Nephron progenitor cell (in vitro differentiated cells): ENCODE measurements around the gene TSN.
A peak's percentile ranks its signal among the peaks of the same experiment; 100 is the strongest.

Experiments used
- DNase-seq: peaks from one replicate; pipeline ENCODE4 v3.0.0; 2021
- H3K27ac Mint-ChIP-seq: 2 replicates; pipeline ENCODE4 v1.8.0; 2021; ENCODE audit warnings: mild to moderate bottlenecking, moderate library complexity, mixed read lengths
- H3K27me3 Mint-ChIP-seq: 2 replicates; pipeline ENCODE4 v1.8.0; 2021; ENCODE audit warnings: mild to moderate bottlenecking, low read depth, mixed read lengths; ENCODE audit not compliant: poor library complexity
- H3K36me3 Mint-ChIP-seq: 2 replicates; pipeline ENCODE4 v1.8.0; 2021; ENCODE audit warnings: low read depth, mixed read lengths
- H3K4me1 Mint-ChIP-seq: 2 replicates; pipeline ENCODE4 v1.8.0; 2021; ENCODE audit warnings: mixed read lengths
- H3K4me3 Mint-ChIP-seq: 2 replicates; pipeline ENCODE4 v1.8.0; 2021; ENCODE audit warnings: mild to moderate bottlenecking, moderate library complexity, mixed read lengths
- H3K9me3 Mint-ChIP-seq: 2 replicates; pipeline ENCODE4 v1.8.0; 2021; ENCODE audit warnings: mild to moderate bottlenecking, moderate library complexity, mixed read lengths
- TF ChIP-seq, protein P1 (sequence below): fragments of 200-600 bp; sonication (generic); IDR thresholded peaks from 2 replicates; pipeline ENCODE4 v1.5.0; 2021; ENCODE audit warnings: antibody characterized with exemption

Gene TSN

DNA sequence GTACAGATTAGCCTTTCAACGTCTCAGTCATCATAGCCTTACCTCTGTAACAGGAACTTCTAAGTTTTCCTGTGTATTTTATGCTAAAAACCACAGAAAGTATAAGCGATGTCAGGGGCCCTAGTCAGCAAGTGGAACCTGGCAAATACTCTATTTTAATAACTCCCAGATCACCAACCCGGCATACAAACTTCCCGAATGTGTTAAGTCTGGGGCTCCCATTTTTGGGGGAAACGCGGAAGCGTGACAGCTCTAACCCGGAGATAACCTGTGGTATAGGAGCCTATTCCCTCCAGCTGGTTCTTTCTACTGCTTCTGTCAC lies 19.4 kb upstream of the TSN start:
- Mint-ChIP-seq H3K9me3 (no peaks in the 10 kb centered on the region), H3K4me1 (peaks cover 26% of the 10 kb centered on the region), H3K27ac (peak overlapping the region; percentile 96), H3K36me3 (peaks cover 28% of the 10 kb centered on the region), H3K4me3 (peak overlapping the region; percentile 99), H3K27me3 (peaks cover 25% of the 10 kb centered on the region)
- no peak for DNase-seq
- TF ChIP-seq, protein P1, sequence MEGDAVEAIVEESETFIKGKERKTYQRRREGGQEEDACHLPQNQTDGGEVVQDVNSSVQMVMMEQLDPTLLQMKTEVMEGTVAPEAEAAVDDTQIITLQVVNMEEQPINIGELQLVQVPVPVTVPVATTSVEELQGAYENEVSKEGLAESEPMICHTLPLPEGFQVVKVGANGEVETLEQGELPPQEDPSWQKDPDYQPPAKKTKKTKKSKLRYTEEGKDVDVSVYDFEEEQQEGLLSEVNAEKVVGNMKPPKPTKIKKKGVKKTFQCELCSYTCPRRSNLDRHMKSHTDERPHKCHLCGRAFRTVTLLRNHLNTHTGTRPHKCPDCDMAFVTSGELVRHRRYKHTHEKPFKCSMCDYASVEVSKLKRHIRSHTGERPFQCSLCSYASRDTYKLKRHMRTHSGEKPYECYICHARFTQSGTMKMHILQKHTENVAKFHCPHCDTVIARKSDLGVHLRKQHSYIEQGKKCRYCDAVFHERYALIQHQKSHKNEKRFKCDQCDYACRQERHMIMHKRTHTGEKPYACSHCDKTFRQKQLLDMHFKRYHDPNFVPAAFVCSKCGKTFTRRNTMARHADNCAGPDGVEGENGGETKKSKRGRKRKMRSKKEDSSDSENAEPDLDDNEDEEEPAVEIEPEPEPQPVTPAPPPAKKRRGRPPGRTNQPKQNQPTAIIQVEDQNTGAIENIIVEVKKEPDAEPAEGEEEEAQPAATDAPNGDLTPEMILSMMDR: no peak

- Mint-ChIP-seq H3K4me3 (peak within 1 kb of the TSS; percentile 99), H3K27ac (peak within 1 kb of the TSS; percentile 96), H3K27me3 (peaks cover 25% of the 10 kb centered on the region), H3K4me1 (peaks cover 22% of the 10 kb centered on the region), H3K9me3 (no peaks in the 10 kb centered on the region), H3K36me3 (peaks cover 22% of the 10 kb centered on the region)
- TF ChIP-seq, protein P1: no peak
- DNase-seq: peak; percentile 100
These were observed 18.8 kb upstream of the TSN start, which contains the start of gene NIFK for GRCh38 chr2:121736462-121737336. TSS of gene NIFK (minus strand) at chr2:121736875. CDS start at chr2:121736850, 25 bp downstream.

DNA sequence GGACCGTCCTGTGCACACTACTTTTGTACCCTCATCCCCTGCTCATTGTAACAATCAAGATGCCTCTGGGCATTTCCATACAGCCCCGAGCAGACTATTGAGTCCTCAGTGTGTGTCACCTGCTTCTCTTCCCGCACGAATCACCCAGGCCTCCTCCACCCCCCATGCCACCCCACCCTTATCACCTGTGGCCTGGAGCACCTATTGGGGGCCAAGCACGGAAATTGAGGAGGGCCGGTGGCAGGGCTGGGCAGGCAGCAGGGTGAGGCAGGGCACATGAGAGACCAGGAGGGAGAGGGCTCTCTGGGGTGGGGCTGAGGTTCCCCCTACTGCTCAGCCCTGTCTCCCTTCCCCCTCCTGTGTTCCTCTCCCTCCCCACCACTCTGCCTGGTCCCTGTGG lies 14.5 kb upstream of the TSN start:
- TF ChIP-seq, protein P1: no peak
- H3K27me3 Mint-ChIP-seq: peaks cover 25% of the 10 kb centered on the region
- no peaks in the 10 kb centered on the region for H3K36me3 Mint-ChIP-seq
- H3K4me1 Mint-ChIP-seq: peaks cover 2% of the 10 kb centered on the region
- no peak overlapping the region for H3K27ac Mint-ChIP-seq
- H3K9me3 Mint-ChIP-seq: peaks cover 7% of the 10 kb centered on the region
- no peak overlapping the region for H3K4me3 Mint-ChIP-seq
- DNase-seq: no peak

DNA sequence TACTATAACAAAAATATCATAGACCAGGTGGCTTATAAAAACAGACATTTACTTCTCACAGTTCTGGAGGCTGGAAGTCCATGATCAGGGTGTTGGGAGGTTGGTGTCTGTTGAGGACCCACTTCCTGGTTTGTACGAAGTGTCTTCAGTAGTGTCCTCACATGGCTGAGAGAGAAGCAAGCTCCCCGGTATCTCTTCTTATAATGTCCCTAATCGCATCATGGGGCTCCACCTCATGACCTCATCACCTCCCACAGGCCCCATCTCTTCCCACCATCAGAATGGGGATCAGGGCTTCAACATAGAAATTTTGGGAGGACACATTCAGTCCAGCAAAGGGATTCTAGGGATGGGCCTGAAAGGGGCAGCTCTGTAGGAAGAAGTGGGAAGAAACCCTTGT lies 14.0 kb upstream of the TSN start:
- H3K27me3 Mint-ChIP-seq: peaks cover 25% of the 10 kb centered on the region
- no peak overlapping the region for H3K27ac Mint-ChIP-seq
- TF ChIP-seq, protein P1: no peak
- no peak overlapping the region for H3K4me3 Mint-ChIP-seq
- no peaks in the 10 kb centered on the region for H3K4me1 Mint-ChIP-seq
- DNase-seq: no peak
- H3K9me3 Mint-ChIP-seq: peaks cover 7% of the 10 kb centered on the region
- H3K36me3 Mint-ChIP-seq: no peaks in the 10 kb centered on the region

- H3K9me3 Mint-ChIP-seq: peaks cover 7% of the 10 kb centered on the region
- no peaks in the 10 kb centered on the region for H3K36me3 Mint-ChIP-seq
- DNase-seq: no peak
- peaks cover 8% of the 10 kb centered on the region for H3K27me3 Mint-ChIP-seq
- H3K4me3 Mint-ChIP-seq: no peak overlapping the region
- TF ChIP-seq, protein P1: no peak
- no peaks in the 10 kb centered on the region for H3K4me1 Mint-ChIP-seq
- H3K27ac Mint-ChIP-seq: no peak overlapping the region
These were observed 9.3 kb upstream of the TSN start for GRCh38 chr2:121746071-121746578.

- H3K27ac Mint-ChIP-seq: no peak overlapping the region
- no peaks in the 10 kb centered on the region for H3K36me3 Mint-ChIP-seq
- peaks cover 7% of the 10 kb centered on the region for H3K9me3 Mint-ChIP-seq
- no peak for DNase-seq
- H3K27me3 Mint-ChIP-seq: peaks cover 8% of the 10 kb centered on the region
- H3K4me3 Mint-ChIP-seq: no peak overlapping the region
- no peaks in the 10 kb centered on the region for H3K4me1 Mint-ChIP-seq
- TF ChIP-seq, protein P1: no peak
These were observed 7.2 kb upstream of the TSN start for GRCh38 chr2:121748202-121748601.
